WTC11 (cell line): ENCODE data around the gene LAMTOR1. TPM values are rescaled to one million over a fixed set of nuclear protein-coding genes. Genes with fewer than 3 reads are reported as not detected.

Experiments
- ATAC-seq: fragments of 200-7000 bp; cut with Tn5 transposase; 2 replicates; pipeline ENCODE4 v1.10.0; 2021; ENCODE audit warnings: mild to moderate bottlenecking, moderate library complexity
- CTCF ChIA-PET: fragments of 300-600 bp; sonication (Branson Sonifier 250); formaldehyde crosslinking; loops from one replicate; lab custom pipeline; 2021; ENCODE audit warnings: antibody characterized with exemption; lab: Charles Lee
- POLR2A ChIA-PET: fragments of 350-600 bp; sonication (Branson Sonifier 250); formaldehyde crosslinking; loops from one replicate; lab custom pipeline; 2021; ENCODE audit warnings: antibody characterized with exemption; lab: Charles Lee
- DNase-seq: peaks from one replicate; pipeline ENCODE4 v3.0.0; 2021; ENCODE audit warnings: low spot score
- H3K27ac Mint-ChIP-seq: 2 replicates; pipeline ENCODE4 v1.8.0; 2021; ENCODE audit warnings: mixed read lengths
- H3K27me3 Mint-ChIP-seq: 2 replicates; pipeline ENCODE4 v1.8.0; 2021; ENCODE audit warnings: low read depth, mild to moderate bottlenecking, moderate library complexity, mixed read lengths
- H3K36me3 Mint-ChIP-seq: 2 replicates; pipeline ENCODE4 v1.8.0; 2021; ENCODE audit warnings: mixed read lengths
- H3K4me1 Mint-ChIP-seq: 2 replicates; pipeline ENCODE4 v1.8.0; 2022; ENCODE audit warnings: mixed read lengths
- H3K4me3 Mint-ChIP-seq: 2 replicates; pipeline ENCODE4 v1.8.0; 2021; ENCODE audit warnings: mild to moderate bottlenecking, moderate library complexity, mixed read lengths
- H3K9me3 Mint-ChIP-seq: 2 replicates; pipeline ENCODE4 v1.8.0; 2021; ENCODE audit warnings: mixed read lengths
- ARID4B ChIP-seq: sonication (generic); formaldehyde crosslinking; IDR thresholded peaks from 2 replicates; pipeline ENCODE4 v1.8.0; 2023; ENCODE audit warnings: missing genetic modification reagents, mild to moderate bottlenecking, borderline replicate concordance
- CREB1 ChIP-seq: sonication (generic); formaldehyde crosslinking; IDR thresholded peaks from 2 replicates; pipeline ENCODE4 v1.8.0; 2023; ENCODE audit warnings: mild to moderate bottlenecking, missing genetic modification reagents
- CTCF ChIP-seq: fragments of 200-600 bp; IDR thresholded peaks from 2 replicates; pipeline ENCODE4 v1.8.0; 2022; ENCODE audit warnings: antibody characterized with exemption
- FOXJ3 ChIP-seq: sonication (generic); formaldehyde crosslinking; IDR thresholded peaks from 2 replicates; pipeline ENCODE4 v1.9.0; 2021; ENCODE audit warnings: missing genetic modification reagents, mild to moderate bottlenecking, borderline replicate concordance
- FOXP1 ChIP-seq: sonication (generic); formaldehyde crosslinking; IDR thresholded peaks from 2 replicates; pipeline ENCODE4 v1.8.0; 2022; ENCODE audit warnings: missing genetic modification reagents, mild to moderate bottlenecking, moderate library complexity, borderline replicate concordance
- GTF2I ChIP-seq: fragments of 250-450 bp; sonication (Bioruptor Pico); conservative IDR thresholded peaks from 2 replicates; pipeline ENCODE4 v1.4.0; 2021; ENCODE audit warnings: mild to moderate bottlenecking
- KAT7 ChIP-seq: sonication (generic); formaldehyde crosslinking; IDR thresholded peaks from 2 replicates; pipeline ENCODE4 v1.8.1; 2023; ENCODE audit warnings: missing genetic modification reagents, mild to moderate bottlenecking, borderline replicate concordance
- NFE2L1 ChIP-seq: sonication (generic); formaldehyde crosslinking; IDR thresholded peaks from 2 replicates; pipeline ENCODE4 v1.8.1; 2023; ENCODE audit warnings: missing genetic modification reagents
- PRRX2 ChIP-seq: fragments of 250-450 bp; sonication (Bioruptor Pico); IDR thresholded peaks from 2 replicates; pipeline ENCODE4 v1.8.0; 2021; ENCODE audit warnings: mild to moderate bottlenecking
- SP1 ChIP-seq: sonication (generic); formaldehyde crosslinking; conservative IDR thresholded peaks from 2 replicates; pipeline ENCODE4 v1.8.1; 2022; ENCODE audit warnings: missing genetic modification reagents
- TCF7 ChIP-seq: sonication (generic); formaldehyde crosslinking; IDR thresholded peaks from 2 replicates; pipeline ENCODE4 v1.8.0; 2022; ENCODE audit warnings: mild to moderate bottlenecking, low read depth, missing genetic modification reagents, moderate library complexity
- ZNF263 ChIP-seq: sonication (generic); formaldehyde crosslinking; IDR thresholded peaks from 2 replicates; pipeline ENCODE4 v1.8.1; 2022; ENCODE audit warnings: low read depth, mild to moderate bottlenecking, moderate library complexity, missing genetic modification reagents
- ZNF416 ChIP-seq: fragments of 250-450 bp; sonication (Bioruptor Pico); IDR thresholded peaks from 2 replicates; pipeline ENCODE4 v1.9.0; 2021; ENCODE audit warnings: mild to moderate bottlenecking, inconsistent platforms
- total RNA-seq: library from RNA; stranded (reverse); gene quantifications from 3 replicates; pipeline ENCODE4 v1.2.3, GENCODE V29; 2021
- TF ChIP-seq, protein P1 (sequence below): sonication (generic); formaldehyde crosslinking; IDR thresholded peaks from 2 replicates; pipeline ENCODE4 v1.8.1; 2023; ENCODE audit warnings: mild to moderate bottlenecking, missing genetic modification reagents, borderline replicate concordance
- TF ChIP-seq, protein P2 (sequence below): sonication (generic); formaldehyde crosslinking; IDR thresholded peaks from 2 replicates; pipeline ENCODE4 v1.8.0; 2023; ENCODE audit warnings: mild to moderate bottlenecking, missing genetic modification reagents
- TF ChIP-seq, protein P3 (sequence below): sonication (generic); formaldehyde crosslinking; IDR thresholded peaks from 2 replicates; pipeline ENCODE4 v1.8.0; 2022; ENCODE audit warnings: mild to moderate bottlenecking, missing genetic modification reagents

LAMTOR1 gene
- total RNA-seq, 1 experiment from 2014 or later = 79.4 TPM

DNA sequence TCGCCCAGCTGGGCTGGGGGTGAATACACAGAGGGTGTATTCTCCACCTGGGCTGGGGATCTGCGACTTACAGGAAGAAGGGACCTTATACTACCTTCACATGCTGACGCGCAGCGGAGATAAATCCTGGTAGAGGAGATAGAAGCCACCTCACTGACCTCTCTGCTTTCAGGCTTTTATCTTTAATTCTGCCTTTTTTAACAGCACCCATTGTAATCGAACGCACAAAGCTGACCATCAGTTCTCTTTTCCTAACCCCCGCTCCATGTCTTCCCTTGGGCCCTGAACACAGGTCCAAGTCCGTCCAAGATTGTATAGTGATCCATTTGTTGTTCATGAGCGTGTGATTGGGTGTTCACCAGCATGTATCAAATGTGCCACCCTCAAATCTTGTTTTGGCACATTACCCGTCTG, 664 bp upstream of the LAMTOR1 start:
- H3K27me3 Mint-ChIP-seq = no peaks in the 10 kb centered on the region
- peak overlapping the region; percentile 98 for H3K27ac Mint-ChIP-seq
- H3K9me3 Mint-ChIP-seq = no peaks in the 10 kb centered on the region
- TF ChIP-seq NFE2L1 (CRISPR knock-in tag) (0 out of 2 replicates have a peak, but pooled peaks have one; percentile 51), FOXJ3 (CRISPR knock-in tag) (no peak)
- H3K4me3 Mint-ChIP-seq = peak overlapping the region; percentile 95
- CTCF ChIA-PET = interaction anchor here (0.9 kb wide), 1 partner anchor 48 kb away, joined by 4 read pairs; no protein-coding TSS in a partner anchor
- DNase-seq = no peak
- ATAC-seq = no peak
- peaks cover 5% of the 10 kb centered on the region for H3K36me3 Mint-ChIP-seq
- peaks cover 27% of the 10 kb centered on the region for H3K4me1 Mint-ChIP-seq
- POLR2A ChIA-PET = no interaction called here

GRCh38 chr11:72102631-72102945, 509 bp downstream of the LAMTOR1 start:
- peaks cover 27% of the 10 kb centered on the region for H3K4me1 Mint-ChIP-seq
- no peak for DNase-seq
- POLR2A ChIA-PET = no interaction called here
- peaks cover 17% of the 10 kb centered on the region for H3K36me3 Mint-ChIP-seq
- no peak for ATAC-seq
- H3K27me3 Mint-ChIP-seq = no peaks in the 10 kb centered on the region
- H3K27ac Mint-ChIP-seq = peak overlapping the region; percentile 98
- TF ChIP-seq GTF2I (CRISPR knock-in tag) = 0 out of 2 replicates have a peak, but pooled peaks have one; percentile 46
- TF ChIP-seq, protein P1, sequence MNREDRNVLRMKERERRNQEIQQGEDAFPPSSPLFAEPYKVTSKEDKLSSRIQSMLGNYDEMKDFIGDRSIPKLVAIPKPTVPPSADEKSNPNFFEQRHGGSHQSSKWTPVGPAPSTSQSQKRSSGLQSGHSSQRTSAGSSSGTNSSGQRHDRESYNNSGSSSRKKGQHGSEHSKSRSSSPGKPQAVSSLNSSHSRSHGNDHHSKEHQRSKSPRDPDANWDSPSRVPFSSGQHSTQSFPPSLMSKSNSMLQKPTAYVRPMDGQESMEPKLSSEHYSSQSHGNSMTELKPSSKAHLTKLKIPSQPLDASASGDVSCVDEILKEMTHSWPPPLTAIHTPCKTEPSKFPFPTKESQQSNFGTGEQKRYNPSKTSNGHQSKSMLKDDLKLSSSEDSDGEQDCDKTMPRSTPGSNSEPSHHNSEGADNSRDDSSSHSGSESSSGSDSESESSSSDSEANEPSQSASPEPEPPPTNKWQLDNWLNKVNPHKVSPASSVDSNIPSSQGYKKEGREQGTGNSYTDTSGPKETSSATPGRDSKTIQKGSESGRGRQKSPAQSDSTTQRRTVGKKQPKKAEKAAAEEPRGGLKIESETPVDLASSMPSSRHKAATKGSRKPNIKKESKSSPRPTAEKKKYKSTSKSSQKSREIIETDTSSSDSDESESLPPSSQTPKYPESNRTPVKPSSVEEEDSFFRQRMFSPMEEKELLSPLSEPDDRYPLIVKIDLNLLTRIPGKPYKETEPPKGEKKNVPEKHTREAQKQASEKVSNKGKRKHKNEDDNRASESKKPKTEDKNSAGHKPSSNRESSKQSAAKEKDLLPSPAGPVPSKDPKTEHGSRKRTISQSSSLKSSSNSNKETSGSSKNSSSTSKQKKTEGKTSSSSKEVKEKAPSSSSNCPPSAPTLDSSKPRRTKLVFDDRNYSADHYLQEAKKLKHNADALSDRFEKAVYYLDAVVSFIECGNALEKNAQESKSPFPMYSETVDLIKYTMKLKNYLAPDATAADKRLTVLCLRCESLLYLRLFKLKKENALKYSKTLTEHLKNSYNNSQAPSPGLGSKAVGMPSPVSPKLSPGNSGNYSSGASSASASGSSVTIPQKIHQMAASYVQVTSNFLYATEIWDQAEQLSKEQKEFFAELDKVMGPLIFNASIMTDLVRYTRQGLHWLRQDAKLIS (CRISPR knock-in tag) = no peak
- H3K9me3 Mint-ChIP-seq = no peaks in the 10 kb centered on the region
- peak overlapping the region; percentile 95 for H3K4me3 Mint-ChIP-seq
- CTCF ChIA-PET = interaction anchor here (1.4 to 3.4 kb wide), 2 partner anchors 11 to 77 kb away, joined by 7 to 18 read pairs; no protein-coding TSS in a partner anchor

- ChIA-PET CTCF (interaction anchor here (1.4 to 3.4 kb wide), 2 partner anchors 11 to 77 kb away, joined by 7 to 18 read pairs; no protein-coding TSS in a partner anchor), POLR2A (no interaction called here)
- Mint-ChIP-seq H3K4me1 (peaks cover 27% of the 10 kb centered on the region), H3K4me3 (peak overlapping the region; percentile 95), H3K36me3 (peaks cover 18% of the 10 kb centered on the region), H3K27ac (peak overlapping the region; percentile 98), H3K27me3 (no peaks in the 10 kb centered on the region), H3K9me3 (no peaks in the 10 kb centered on the region)
- ATAC-seq (no peak), DNase-seq (no peak)
- TF ChIP-seq PRRX2 (no peak), TCF7 (CRISPR knock-in tag) (no peak), ZNF416 (CRISPR knock-in tag) (no peak), FOXP1 (CRISPR knock-in tag) (no peak), SP1 (no peak), ZNF263 (CRISPR knock-in tag) (no peak), ARID4B (CRISPR knock-in tag) (no peak), KAT7 (CRISPR knock-in tag) (no peak), CREB1 (CRISPR knock-in tag) (no peak), CTCF (no peak)
- TF ChIP-seq, protein P2, sequence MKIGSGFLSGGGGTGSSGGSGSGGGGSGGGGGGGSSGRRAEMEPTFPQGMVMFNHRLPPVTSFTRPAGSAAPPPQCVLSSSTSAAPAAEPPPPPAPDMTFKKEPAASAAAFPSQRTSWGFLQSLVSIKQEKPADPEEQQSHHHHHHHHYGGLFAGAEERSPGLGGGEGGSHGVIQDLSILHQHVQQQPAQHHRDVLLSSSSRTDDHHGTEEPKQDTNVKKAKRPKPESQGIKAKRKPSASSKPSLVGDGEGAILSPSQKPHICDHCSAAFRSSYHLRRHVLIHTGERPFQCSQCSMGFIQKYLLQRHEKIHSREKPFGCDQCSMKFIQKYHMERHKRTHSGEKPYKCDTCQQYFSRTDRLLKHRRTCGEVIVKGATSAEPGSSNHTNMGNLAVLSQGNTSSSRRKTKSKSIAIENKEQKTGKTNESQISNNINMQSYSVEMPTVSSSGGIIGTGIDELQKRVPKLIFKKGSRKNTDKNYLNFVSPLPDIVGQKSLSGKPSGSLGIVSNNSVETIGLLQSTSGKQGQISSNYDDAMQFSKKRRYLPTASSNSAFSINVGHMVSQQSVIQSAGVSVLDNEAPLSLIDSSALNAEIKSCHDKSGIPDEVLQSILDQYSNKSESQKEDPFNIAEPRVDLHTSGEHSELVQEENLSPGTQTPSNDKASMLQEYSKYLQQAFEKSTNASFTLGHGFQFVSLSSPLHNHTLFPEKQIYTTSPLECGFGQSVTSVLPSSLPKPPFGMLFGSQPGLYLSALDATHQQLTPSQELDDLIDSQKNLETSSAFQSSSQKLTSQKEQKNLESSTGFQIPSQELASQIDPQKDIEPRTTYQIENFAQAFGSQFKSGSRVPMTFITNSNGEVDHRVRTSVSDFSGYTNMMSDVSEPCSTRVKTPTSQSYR (CRISPR knock-in tag) = no peak
- TF ChIP-seq, protein P3, sequence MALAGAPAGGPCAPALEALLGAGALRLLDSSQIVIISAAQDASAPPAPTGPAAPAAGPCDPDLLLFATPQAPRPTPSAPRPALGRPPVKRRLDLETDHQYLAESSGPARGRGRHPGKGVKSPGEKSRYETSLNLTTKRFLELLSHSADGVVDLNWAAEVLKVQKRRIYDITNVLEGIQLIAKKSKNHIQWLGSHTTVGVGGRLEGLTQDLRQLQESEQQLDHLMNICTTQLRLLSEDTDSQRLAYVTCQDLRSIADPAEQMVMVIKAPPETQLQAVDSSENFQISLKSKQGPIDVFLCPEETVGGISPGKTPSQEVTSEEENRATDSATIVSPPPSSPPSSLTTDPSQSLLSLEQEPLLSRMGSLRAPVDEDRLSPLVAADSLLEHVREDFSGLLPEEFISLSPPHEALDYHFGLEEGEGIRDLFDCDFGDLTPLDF (CRISPR knock-in tag) = no peak
These were observed 935 bp downstream of the LAMTOR1 start for GRCh38 chr11:72102162-72102561.
